Upper lobe of right lung (tissue), 1 donor: ENCODE results near the gene NEK10. TPM values are rescaled to one million over a fixed set of nuclear protein-coding genes. Genes with fewer than 3 reads are reported as not detected.
"Not testable (repeated sequence)": the region's sequence is repeated elsewhere in the genome, so short reads cannot be mapped to it uniquely, and the experiment has no call there.

Experiments
- ATAC-seq: fragments of 200-7000 bp; cut with Tn5 transposase; one replicate; pipeline ENCODE4 v1.9.1; 2020; ENCODE audit warnings: mild to moderate bottlenecking, moderate library complexity
- DNase-seq: peaks from one replicate; pipeline ENCODE4 v3.0.0-alpha.2; 2020
- H3K27ac ChIP-seq: fragments of 200-600 bp; one replicate; pipeline ENCODE4 v1.8.0; 2022
- H3K27me3 ChIP-seq: fragments of 200-600 bp; one replicate; pipeline ENCODE4 v1.8.0; 2022; ENCODE audit warnings: mild to moderate bottlenecking
- H3K36me3 ChIP-seq: fragments of 200-600 bp; one replicate; pipeline ENCODE4 v1.8.0; 2022
- H3K4me1 ChIP-seq: fragments of 200-600 bp; one replicate; pipeline ENCODE4 v1.8.0; 2022
- H3K4me3 ChIP-seq: fragments of 200-600 bp; one replicate; pipeline ENCODE4 v1.8.0; 2022; ENCODE audit warnings: mild to moderate bottlenecking
- H3K9me3 ChIP-seq: fragments of 200-600 bp; one replicate; pipeline ENCODE4 v1.8.0; 2022
- intact Hi-C: fragments of 100-400 bp; cut with DNase I; formaldehyde crosslinking; loops from one replicate; pipeline ENCODE4 v1.11.0; 2022
- total RNA-seq: library from RNA; stranded (reverse); fragmentation: NEBNext Ultra II Directional; extraction: Animal tissue kit (Norgen Biotek cat#: 25700); gene quantifications from one replicate; pipeline ENCODE4 v1.2.1, GENCODE V29; 2021
- TF ChIP-seq, protein P1 (sequence below): fragments of 200-600 bp; IDR thresholded peaks from one replicate; pipeline ENCODE4 v1.8.0; 2022; ENCODE audit warnings: antibody characterized with exemption
- donor health status: DM: no; HTN: yes; CAD: no; lungs with severe emphysema.

Gene NEK10
- total RNA-seq, 1 donor from 2014 or later = 0.49 TPM

- DNase-seq (no peak), ATAC-seq (no peak)
- TF ChIP-seq, protein P1, sequence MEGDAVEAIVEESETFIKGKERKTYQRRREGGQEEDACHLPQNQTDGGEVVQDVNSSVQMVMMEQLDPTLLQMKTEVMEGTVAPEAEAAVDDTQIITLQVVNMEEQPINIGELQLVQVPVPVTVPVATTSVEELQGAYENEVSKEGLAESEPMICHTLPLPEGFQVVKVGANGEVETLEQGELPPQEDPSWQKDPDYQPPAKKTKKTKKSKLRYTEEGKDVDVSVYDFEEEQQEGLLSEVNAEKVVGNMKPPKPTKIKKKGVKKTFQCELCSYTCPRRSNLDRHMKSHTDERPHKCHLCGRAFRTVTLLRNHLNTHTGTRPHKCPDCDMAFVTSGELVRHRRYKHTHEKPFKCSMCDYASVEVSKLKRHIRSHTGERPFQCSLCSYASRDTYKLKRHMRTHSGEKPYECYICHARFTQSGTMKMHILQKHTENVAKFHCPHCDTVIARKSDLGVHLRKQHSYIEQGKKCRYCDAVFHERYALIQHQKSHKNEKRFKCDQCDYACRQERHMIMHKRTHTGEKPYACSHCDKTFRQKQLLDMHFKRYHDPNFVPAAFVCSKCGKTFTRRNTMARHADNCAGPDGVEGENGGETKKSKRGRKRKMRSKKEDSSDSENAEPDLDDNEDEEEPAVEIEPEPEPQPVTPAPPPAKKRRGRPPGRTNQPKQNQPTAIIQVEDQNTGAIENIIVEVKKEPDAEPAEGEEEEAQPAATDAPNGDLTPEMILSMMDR = no peak
- no peaks in the 10 kb centered on the region for H3K9me3 ChIP-seq
- intact Hi-C loops = no loop called here
- no peaks in the 10 kb centered on the region for H3K36me3 ChIP-seq
- H3K27me3 ChIP-seq = no peaks in the 10 kb centered on the region
- no peaks in the 10 kb centered on the region for H3K4me1 ChIP-seq
- H3K4me3 ChIP-seq = no peak overlapping the region
- no peak overlapping the region for H3K27ac ChIP-seq
Measured at GRCh38 chr3:27340534-27340933, 28.6 kb downstream of the NEK10 start.

GRCh38 chr3:27335571-27335970 is 33.6 kb downstream of the NEK10 start:
- TF ChIP-seq, protein P1 = no peak
- H3K4me3 ChIP-seq = no peak overlapping the region
- intact Hi-C loops = no loop called here
- H3K9me3 ChIP-seq = no peaks in the 10 kb centered on the region
- DNase-seq (no peak), ATAC-seq (no peak)
- no peaks in the 10 kb centered on the region for H3K27me3 ChIP-seq
- H3K4me1 ChIP-seq = no peaks in the 10 kb centered on the region
- H3K27ac ChIP-seq = no peak overlapping the region
- no peaks in the 10 kb centered on the region for H3K36me3 ChIP-seq

- no peak overlapping the region for H3K27ac ChIP-seq
- intact Hi-C loops = no loop called here
- DNase-seq (no peak), ATAC-seq (peak; percentile 39)
- no peak overlapping the region for H3K4me3 ChIP-seq
- H3K4me1 ChIP-seq = no peaks in the 10 kb centered on the region
- no peaks in the 10 kb centered on the region for H3K27me3 ChIP-seq
- no peaks in the 10 kb centered on the region for H3K9me3 ChIP-seq
- TF ChIP-seq, protein P1 = no peak
- no peaks in the 10 kb centered on the region for H3K36me3 ChIP-seq
Measured at GRCh38 chr3:27333843-27334242, 35.3 kb downstream of the NEK10 start.

DNA sequence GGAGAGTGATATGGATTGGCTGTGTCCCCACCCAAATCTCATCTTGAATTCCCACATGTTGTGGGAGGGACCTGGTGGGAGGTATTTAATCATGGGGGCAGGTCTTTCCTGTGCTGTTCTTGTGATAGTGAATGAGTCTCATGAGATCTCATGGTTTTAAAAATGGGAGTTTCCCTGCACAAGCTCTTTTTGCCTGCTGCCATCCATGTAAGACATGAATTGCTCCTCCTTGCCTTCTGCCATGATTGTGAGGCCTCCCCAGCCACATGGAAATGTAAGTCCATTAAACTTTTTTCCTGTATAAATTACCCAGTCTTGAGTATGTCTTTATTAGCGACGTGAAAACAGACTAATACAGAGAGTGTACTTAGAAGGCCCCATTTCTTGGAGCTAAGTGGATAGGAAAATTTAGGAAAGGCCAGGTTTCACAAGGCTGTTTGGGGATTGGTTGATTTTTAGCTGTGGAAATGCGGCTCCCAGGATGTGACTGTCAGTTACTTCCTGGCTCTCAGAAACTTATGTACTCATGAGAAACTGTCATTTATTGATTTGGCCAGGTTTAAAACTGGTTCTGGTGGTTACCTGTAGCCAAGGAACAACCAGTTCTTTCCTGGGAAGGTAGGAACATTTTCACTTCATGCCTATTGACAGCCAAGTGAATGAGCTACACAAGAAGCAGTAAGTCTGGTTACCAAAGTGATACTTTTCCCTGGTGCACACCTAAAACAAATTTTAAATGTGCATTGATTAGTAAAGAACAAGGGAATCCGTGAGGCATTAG is 40.0 kb downstream of the NEK10 start:
- not testable (repeated sequence) for ATAC-seq

DNA sequence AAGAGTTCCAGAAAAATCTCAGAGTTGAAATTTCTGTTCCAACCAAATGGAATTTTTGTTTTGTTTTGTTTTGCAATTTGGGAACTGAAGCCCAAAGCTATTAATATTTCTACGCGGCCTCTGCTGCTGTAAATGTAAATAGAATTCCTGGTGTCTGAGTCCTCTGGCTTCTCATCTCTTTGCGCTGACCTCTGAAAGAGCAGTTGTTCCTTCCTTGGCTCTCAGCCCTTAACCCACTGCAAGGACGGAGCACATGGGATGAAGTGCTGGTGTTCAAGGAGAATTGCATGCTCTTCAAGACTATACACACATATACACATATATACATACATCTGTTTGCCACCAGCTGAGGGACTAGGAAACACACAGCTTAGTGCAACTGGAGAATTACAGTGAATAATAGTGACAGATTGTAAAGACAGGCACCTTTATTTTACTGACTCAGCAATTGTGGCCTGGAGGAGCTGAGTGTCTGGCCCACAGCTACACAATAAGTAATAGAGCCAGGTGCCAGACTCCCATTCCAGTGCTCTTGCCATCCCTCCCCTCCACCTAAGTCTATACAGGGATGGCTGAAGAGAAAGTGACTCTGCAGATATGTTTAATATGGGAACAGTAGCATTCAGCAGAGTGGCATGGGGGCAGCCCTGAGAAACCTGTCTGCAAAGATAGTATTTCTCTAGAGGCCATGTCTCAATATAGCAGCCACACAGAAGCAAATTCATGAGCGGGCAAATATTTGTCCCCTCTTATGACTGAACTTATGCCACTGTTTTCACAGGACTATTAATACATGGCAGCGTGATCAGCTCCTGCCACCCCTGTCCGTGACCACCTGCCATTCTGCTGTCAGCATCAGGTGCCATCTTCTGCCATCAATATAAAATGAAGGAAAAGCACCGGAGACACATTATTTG is 42.3 kb downstream of the NEK10 start:
- DNase-seq (no peak), ATAC-seq (peak; percentile 41)
- TF ChIP-seq, protein P1 = no peak
- Histone ChIP-seq H3K9me3 (no peaks in the 10 kb centered on the region), H3K27ac (no peak overlapping the region), H3K27me3 (no peaks in the 10 kb centered on the region), H3K4me3 (no peak overlapping the region), H3K36me3 (no peaks in the 10 kb centered on the region), H3K4me1 (peaks cover 13% of the 10 kb centered on the region)
- intact Hi-C loops = no loop called here

More for the DNA sequence above, 40.0 kb downstream of the NEK10 start:
- H3K36me3 ChIP-seq, H3K27ac ChIP-seq, H3K4me3 ChIP-seq, H3K27me3 ChIP-seq, intact Hi-C loops, DNase-seq, H3K9me3 ChIP-seq: not testable (repeated sequence)
- peaks cover 13% of the 10 kb centered on the region for H3K4me1 ChIP-seq

GRCh38 chr3:27326202-27326601 is 43.0 kb downstream of the NEK10 start:
- ATAC-seq (no peak), DNase-seq (no peak)
- H3K36me3 ChIP-seq = no peaks in the 10 kb centered on the region
- peak overlapping the region; percentile 6 for H3K27ac ChIP-seq
- no peaks in the 10 kb centered on the region for H3K27me3 ChIP-seq
- H3K9me3 ChIP-seq = no peaks in the 10 kb centered on the region
- H3K4me1 ChIP-seq = peaks cover 13% of the 10 kb centered on the region
- TF ChIP-seq, protein P1 = no peak
- no peak overlapping the region for H3K4me3 ChIP-seq
- intact Hi-C loops = no loop called here
